GM23338 (cell line): ENCODE measurements around the gene FAM221A.

Experiments used
- CTCF ChIP-seq, 2 experiments: fragments of 200-600 bp in 1 of 2; sonication (generic) in 1 of 2; conservative IDR thresholded peaks; 2 replicates each; pipeline versions ENCODE4 v1.5.1 to v1.6.1; 2016 to 2017; ENCODE audit warnings: antibody characterized with exemption in 2 of 2, low read depth in 2 of 2, mild to moderate bottlenecking in 2 of 2, moderate library complexity in 1 of 2
- EZH2 ChIP-seq: fragments of 200-600 bp; sonication (generic); IDR thresholded peaks from one replicate; pipeline ENCODE4 v1.8.0; 2017; ENCODE audit warnings: antibody characterized with exemption, mild to moderate bottlenecking, low read depth; ENCODE audit not compliant: unreplicated experiment

- TF ChIP-seq EZH2 (no peak), CTCF (conservative IDR thresholded peaks at IDR 0.05; ENCODE audit: low read depth in 2 of 2) (no peak)
These were observed 5.7 kb downstream of the FAM221A start for GRCh38 chr7:23685731-23686130.
